VCaP (cell line): Measurements from ENCODE around the gene ATP8A1.

Experiments
- H3K27ac ChIP-seq: fragments of 450-650 bp; 2 replicates; pipeline ENCODE4 v1.5.1; 2017
- TF ChIP-seq, protein P1 (sequence below): fragments of 450-650 bp; conservative IDR thresholded peaks from 2 replicates; pipeline ENCODE4 v1.5.1; 2017; ENCODE audit warnings: mild to moderate bottlenecking, moderate library complexity

ATP8A1 gene

DNA sequence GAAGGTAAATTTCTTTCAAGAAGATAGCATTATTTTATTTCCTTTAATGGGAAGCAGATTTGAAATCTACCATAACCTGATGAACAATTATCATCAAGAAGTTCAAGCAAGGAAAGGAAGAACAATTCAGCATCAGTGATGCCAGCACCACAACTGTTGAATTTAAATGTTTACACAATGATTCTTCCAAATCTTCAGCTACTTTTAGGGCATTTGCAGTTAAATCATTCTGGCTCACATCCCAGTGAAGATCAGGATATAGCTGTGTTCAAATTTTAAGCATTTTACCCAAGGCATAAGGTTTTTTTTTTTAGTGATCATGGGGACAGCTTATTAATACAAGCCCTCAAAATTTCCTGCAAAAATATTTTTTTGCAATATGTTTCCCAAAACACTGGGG, 146.7 kb downstream of the ATP8A1 start:
- TF ChIP-seq, protein P1, sequence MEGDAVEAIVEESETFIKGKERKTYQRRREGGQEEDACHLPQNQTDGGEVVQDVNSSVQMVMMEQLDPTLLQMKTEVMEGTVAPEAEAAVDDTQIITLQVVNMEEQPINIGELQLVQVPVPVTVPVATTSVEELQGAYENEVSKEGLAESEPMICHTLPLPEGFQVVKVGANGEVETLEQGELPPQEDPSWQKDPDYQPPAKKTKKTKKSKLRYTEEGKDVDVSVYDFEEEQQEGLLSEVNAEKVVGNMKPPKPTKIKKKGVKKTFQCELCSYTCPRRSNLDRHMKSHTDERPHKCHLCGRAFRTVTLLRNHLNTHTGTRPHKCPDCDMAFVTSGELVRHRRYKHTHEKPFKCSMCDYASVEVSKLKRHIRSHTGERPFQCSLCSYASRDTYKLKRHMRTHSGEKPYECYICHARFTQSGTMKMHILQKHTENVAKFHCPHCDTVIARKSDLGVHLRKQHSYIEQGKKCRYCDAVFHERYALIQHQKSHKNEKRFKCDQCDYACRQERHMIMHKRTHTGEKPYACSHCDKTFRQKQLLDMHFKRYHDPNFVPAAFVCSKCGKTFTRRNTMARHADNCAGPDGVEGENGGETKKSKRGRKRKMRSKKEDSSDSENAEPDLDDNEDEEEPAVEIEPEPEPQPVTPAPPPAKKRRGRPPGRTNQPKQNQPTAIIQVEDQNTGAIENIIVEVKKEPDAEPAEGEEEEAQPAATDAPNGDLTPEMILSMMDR, result no peak
- no peak overlapping the region for H3K27ac ChIP-seq

DNA sequence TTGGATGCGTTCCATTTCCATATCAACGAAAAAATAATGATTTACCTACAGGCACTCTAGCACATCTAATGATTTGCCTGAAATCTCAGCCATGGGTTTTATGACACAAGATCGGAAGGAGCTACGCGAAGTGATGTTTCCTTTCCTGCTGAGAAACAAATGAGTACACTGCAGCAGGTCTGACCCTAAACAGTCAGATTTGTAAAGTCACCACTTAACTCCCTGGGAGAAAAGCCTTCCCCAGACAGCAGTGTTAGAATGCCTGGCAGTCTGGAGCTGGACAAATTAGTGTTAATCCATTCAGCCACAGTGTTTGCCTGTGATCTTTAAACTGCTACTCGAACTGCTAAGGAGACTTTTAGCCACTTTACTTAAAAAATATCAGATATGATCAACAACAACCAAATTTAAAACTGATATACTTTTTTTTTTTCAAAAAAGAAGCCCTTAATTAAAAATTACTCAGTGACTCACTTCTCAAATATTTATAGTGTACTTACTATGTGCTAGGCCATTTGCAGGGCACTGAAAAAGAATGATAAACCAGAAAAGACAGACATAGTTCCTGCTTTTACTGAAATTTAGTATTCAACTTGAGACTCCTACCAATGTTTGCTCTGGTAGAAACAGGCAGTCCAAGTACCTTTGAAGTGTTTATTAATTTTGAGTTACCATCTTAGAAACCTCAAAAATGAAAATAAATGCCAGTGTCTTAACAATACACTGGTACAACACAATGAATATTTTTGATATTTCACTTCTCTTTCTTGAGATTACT, 155.1 kb downstream of the ATP8A1 start:
- TF ChIP-seq, protein P1, result no peak

DNA sequence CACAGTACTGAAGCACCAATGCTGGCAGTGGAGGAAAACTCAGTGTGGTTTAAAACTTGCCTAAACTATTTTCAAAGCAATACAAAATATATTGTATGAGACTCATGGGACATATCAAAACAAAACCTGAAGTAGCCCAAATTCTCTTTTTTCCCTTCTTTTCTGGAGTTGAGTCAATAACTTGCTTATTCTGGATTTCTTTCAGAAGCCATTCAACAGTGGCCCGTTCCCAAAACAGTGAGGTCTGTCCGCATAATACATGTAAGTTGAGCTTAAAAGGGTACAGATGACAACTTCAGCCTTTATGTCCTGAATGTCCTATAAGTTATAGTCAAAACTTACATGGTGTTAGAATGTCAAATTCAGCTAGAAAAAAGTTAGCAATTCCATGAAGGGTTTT, 158.9 kb downstream of the ATP8A1 start:
- no peak overlapping the region for H3K27ac ChIP-seq
- TF ChIP-seq, protein P1, result no peak

More for the DNA sequence above, 155.1 kb downstream of the ATP8A1 start:
- H3K27ac ChIP-seq, result no peak overlapping the region

DNA sequence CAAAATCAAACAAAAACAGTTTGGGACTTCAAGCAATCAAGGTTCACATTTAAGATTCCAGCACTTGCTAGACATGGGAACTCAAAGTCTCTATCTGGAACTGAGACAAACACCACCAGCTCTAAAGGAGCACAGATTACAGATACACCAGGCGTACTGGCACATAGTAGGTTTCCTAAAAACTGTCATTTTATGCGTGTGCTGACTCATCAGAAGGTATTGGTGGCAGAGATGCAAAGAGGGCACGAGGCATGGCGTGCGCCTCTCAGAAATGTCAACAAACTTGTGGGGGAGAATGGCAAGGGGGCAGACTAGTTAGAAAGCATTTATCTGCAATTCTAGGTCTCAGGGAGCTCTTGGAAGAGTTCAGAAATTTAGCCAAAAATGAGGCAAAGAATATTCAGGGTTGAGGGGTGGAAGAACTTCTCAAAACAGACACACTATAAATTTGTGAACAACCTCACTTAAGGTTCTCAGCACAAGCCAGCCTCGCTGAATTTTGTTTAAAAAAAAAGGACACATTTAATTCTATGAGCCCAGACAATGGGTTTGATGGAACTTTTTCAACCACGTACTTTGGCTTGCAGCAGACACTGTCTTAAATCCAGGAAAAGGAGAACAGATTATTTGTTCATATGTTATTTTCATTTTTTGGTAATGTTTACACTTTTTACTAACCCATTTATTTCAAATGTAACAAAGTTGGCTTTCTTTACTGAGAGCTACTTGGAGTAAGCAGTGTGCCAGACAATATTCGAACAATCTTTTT, 159.6 kb downstream of the ATP8A1 start:
- no peak overlapping the region for H3K27ac ChIP-seq
- TF ChIP-seq, protein P1, result no peak

DNA sequence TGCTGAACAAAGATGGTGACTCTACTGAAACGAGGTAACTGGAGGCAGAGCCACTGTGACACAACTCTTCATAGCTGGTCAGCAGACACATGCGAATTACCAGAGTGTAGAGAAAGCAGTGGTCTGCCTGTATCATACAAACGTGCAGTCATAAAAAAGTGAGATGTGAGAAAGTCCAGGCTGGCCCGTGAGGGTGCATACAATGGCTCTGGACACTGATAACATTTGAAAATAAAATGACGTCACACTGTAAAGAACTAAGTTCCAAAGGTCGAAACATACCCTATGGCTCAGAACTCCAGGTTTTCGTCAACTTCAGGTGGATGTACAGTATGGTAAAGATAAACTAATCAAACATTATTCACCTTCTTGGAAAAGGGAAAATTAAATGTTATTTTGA, 163.9 kb downstream of the ATP8A1 start:
- no peak overlapping the region for H3K27ac ChIP-seq
- TF ChIP-seq, protein P1, result no peak

DNA sequence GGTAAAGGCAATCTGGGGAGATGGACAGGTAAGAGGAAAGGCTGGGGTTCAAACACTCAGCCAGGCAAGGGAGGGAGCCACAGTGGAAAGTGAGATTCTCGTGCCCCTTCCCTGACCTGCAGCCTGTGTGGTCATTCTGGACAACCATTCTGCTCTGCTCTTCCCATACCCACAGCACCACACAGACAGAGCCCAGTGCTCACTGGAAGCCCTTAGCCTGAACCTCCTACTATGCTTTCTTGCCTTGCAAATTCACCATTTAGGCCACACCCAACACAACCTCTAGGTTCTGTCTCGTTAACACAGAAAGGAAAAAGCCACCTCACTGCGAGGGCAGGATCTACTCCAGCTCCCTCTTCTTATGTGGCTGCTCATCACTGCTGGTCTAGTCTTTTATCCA, 166.9 kb downstream of the ATP8A1 start:
- H3K27ac ChIP-seq, result no peak overlapping the region
- TF ChIP-seq, protein P1, result no peak

DNA sequence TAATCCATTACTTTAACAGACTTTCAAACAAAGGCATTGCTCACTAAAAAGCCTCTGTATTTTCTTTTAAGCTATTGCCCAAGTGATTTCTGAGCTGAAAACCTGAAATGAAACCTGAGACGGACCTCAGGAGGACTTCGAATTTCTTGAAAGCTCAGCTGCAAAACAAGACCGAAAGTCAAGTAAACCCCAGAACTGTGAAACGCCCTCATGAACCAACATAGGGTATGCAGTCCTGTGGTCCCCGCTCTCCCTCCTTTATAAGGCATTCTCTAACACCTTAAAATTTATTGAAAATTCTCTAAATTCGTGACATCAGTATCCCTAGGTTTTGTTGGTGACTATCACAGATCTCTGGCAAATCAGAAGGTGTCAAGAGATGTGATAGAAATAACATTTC, 167.8 kb downstream of the ATP8A1 start:
- no peak overlapping the region for H3K27ac ChIP-seq
- TF ChIP-seq, protein P1, result no peak
